GM19035 (cell line): ENCODE data around the gene METTL13.
"Not testable (repeated sequence)": the region's sequence is repeated elsewhere in the genome, so short reads cannot be mapped to it uniquely, and the experiment has no call there.

Source experiments
- ATAC-seq: cut with Tn5 transposase; IDR thresholded peaks from one replicate; pipeline ENCODE4 v1.9.1; 2021; ENCODE audit not compliant: unreplicated experiment

METTL13 gene

DNA sequence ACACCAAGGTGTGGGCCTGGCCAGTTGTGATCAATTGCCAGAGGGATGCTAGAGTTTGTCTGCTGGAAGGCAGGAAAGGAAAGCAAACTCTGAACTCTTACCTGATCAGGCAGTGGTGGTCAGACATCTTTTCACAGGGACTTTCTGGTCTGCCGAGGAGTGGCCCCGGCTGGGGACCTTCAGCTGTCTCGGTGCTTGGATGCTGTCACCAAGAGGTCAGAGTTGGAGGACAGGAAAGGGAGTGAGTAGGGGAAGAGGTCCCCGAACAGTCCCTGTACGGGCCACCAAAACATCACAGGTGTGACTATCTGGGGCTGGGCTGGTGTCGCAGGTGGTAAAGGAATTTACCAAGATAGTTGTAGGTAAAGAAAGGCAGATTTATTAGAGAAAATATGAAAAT, 17.7 kb upstream of the METTL13 start:
- ATAC-seq: no peak

DNA sequence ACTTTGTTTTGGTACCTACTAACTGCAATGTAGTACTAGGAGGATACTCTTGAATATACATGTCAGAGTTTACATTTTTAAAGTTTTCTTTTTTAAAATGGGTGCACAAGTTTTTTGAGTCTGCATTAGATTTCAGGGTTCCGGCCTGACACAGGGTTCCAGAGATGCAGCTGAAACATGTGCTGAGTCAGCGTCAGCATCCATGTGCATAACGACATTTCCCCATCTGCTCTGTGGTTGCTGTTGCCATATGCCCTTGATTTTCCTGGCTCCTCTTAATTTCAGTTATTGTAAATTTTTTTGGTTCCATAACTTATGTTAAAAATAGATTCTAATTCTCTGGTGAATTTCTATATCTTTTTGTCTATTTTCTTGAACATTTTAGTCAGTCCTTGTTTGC, 12.3 kb upstream of the METTL13 start:
- no peak for ATAC-seq

DNA sequence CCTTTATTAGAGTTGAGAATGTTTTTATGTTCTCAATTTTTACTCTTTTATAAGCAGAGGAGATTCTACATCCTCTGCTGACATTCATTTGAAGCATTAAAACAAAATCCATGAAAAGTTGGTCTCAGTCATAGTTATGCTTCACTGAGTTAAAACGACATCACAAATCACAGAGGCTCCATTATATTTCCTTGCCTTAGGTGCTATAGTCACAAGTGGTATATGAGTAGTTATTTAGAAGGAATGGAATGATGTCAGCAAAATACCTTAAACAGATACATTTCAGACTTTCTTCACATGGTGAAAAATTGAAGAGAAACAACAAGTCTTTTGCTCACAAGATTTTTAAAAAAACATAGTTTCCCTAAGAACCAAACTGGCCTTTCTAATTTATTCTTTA, 11.7 kb upstream of the METTL13 start:
- no peak for ATAC-seq

DNA sequence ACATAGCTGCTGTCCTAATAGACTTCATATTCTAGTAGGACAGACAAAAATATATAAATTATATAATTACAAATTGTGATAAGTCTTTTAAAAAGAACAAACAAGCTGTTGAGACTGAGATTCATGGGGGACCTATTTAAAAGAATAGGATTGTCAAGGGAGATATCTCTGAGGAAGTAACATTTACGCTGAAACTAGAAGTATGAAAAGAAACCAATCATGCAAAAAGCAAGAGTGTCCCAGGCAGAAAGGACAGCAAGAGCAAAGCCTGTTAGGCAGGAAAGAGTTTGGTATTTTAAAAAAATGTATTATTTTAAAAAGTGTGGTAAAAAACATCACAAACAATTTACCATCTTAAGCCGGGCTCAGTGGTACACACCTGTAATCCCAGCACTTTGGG, 9.1 kb upstream of the METTL13 start:
- no peak for ATAC-seq

DNA sequence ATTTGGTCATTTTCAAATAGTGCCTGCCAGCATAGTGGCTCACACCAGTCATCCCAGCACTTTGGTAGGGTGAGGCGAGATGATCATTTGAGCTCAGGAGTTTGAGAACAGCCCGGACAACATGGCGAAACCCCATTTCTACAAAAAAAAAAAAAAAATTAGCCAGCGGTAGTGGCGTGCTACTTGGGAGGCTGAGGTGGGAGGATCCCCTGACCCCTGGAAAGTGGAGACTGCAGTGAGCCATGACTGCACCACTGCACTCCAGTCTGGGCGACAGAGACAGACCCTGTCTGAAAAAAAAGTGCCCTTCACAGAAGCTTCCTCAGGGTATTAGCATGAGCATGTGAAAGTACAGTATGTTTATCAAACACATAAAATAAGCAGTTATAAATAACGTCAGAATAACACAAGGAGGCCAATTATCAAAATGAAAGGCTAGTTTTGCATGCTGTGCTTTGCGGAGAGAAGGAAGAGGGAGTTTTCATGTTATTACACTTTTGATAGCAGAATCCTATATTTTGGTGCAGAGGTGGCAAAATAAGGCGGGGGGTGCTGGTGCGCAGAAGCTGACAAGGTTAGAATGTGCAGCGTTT, 781 bp upstream of the METTL13 start:
- no peak for ATAC-seq

DNA sequence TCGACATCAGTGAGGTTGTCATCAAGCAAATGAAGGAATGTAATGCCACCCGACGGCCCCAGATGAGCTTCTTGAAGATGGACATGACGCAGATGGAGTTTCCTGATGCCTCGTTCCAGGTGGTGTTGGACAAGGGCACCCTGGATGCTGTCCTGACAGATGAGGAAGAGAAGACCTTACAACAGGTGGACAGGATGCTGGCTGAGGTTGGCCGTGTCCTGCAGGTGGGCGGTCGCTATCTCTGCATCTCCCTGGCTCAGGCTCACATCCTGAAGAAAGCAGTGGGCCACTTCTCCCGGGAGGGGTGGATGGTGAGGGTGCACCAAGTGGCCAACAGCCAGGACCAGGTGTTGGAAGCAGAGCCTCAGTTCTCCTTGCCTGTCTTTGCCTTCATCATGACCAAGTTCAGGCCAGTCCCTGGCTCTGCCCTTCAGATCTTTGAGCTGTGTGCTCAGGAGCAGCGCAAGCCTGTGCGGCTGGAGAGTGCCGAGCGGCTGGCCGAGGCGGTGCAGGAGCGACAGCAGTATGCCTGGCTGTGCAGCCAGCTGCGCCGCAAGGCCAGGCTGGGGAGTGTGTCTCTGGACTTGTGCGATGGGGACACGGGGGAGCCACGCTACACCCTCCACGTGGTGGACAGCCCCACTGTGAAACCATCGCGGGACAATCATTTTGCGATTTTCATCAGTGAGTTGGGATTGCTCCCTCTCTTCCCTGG, 2.5 kb downstream of the METTL13 start:
- ATAC-seq: no peak

DNA sequence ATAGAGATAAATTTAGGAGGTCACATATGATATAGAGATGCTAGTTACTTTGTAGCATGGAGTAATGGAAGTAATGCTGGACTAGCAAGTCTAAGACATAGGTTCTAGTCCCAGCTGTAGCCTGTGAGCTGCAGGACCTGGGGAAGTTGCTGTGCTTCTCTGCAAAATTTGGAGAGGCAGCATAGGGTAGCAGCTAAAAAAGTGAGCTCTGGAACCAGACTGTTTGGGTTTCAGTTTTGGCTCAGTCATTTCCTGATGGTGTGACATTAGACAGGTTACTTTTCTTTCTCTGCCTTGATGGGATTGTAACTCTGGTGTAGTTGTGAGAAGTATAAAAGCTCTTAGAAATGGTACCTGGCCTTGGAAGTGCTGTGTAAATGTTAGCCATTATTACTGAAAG, 3.3 kb downstream of the METTL13 start:
- ATAC-seq: no peak

DNA sequence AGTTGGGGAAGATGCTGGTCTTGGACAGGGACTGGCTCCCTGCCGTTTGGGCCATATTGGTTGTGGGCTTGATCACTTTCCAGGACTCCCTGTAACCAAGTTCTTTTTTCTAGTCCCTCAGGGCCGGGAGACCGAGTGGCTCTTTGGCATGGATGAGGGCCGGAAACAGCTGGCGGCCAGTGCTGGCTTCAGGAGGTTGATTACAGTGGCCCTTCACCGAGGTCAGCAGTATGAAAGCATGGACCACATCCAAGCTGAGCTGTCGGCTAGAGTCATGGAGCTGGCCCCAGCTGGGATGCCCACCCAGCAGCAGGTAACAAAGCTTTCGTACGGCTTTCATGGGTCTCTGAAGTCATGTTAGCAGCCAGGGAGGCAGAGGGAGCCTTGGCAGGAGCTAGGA, 4.3 kb downstream of the METTL13 start:
- ATAC-seq: no peak

DNA sequence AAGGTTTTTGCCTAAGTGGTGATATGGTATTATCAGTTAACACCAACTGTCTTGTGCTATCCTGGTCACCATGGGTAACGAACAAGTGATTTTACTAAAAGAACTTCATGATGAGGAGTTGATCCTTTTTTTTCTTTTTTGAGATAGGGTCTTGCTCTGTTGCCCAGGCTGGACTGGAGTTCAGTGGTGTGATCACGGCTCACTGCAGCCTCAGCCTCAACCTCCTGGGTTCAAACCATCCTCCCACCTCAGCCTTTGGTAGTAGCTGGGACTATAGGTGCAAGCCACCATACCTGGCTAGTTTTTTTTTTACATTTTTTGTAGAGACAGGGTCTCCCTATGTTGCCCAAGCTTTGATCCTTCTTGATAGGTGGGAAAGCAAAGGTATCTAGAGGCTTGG, 5.1 kb downstream of the METTL13 start:
- no peak for ATAC-seq

DNA sequence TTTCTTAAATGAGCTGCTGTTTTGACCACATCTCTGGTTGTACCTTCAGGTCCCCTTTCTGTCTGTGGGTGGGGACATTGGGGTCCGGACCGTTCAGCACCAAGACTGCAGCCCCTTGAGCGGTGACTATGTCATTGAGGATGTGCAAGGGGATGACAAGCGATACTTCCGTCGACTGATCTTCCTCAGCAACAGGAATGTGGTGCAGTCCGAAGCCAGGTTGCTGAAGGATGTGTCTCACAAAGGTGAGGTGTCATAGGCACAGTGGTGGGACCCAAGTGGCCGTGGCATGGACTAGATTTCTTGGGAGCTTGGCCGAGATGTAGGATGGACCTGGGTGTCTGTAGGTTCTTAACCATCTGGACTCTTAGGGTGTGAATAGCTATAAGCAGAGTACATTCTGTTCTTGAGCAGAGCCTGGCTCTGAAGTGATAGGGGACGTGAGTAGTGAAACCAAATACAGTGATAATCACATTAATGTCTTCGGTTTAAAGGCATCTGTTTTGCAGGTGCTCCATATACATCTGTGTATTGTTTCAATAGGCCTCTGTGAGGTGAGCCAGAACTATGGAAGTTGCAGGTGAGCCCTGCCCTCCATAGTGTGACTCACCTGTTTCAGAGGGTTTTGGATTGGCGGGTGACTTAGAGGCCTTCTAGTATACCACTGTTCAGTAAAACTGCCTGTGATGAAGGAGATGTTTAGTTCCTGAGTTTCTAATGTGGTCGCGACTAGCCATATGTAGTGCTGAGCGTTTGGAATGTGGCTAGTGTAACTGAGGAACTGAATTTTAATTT, 6.4 kb downstream of the METTL13 start:
- ATAC-seq: no peak

DNA sequence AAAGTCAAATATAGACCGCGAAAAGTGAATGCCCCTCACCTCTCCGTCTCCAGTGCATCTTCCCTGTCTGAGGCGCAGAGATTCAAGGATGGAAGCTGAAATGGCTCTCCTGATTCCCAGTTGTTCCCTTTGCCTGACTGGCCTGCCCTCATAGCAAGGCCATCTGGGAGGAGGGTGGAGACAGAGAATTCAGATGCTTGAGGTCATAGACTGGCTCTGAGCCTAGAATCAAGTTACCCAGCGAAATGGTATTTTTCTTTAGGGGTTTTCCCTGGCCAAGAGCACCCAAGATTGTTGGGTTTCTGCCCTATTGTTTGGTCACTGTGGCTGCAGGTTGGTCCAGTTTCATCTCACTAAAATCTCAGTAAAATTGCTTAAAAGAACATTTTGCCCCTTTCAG, 7.2 kb downstream of the METTL13 start:
- ATAC-seq: no peak

DNA sequence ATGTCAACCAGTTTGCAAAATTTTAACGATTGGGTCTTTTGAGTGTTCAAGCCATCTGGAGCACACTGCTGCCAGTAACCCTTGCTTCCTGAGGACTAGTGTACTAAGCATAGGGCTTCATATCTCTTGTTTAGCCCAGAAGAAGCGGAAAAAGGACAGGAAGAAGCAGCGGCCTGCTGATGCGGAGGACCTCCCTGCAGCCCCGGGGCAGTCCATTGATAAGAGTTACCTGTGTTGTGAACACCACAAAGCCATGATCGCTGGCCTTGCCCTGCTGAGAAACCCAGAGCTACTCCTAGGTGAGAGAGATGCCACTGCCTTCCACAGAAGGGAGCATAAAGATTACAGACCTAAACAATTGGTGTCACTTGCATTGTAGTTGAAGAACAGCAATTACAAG, 8.9 kb downstream of the METTL13 start:
- no peak for ATAC-seq

DNA sequence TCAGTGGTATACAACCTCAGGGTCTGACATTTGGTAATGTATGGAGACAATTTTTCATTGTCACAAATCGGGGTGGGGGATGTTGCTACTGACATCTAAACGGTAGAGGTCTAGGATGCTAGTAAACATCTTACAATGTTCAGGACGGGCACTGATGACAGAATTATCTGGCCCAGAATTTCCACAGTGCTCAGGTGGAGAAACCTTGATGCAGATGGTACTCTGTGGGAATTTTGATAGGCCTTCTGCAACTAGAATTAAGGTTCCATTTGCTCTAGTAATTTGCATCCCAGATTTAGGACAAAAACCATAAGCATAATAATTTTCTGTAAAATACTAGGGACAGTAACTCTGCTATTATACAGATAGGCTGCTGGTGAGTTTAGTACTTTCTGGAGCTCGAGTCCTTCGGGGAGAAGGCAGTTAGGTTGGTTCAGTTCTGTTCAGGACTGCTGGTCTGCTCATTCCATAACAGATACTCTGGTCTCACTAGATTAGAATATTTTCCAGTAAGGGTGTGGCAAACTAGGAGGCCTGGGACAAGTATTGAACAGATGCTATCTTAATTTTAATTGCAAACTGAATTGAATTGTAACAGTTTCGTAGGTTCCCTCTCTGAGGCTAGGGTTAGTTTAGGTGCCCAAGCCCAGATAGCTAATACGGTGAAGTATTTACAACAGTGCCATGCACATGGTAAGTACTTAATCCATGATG, 11.4 kb downstream of the METTL13 start:
- no peak for ATAC-seq

DNA sequence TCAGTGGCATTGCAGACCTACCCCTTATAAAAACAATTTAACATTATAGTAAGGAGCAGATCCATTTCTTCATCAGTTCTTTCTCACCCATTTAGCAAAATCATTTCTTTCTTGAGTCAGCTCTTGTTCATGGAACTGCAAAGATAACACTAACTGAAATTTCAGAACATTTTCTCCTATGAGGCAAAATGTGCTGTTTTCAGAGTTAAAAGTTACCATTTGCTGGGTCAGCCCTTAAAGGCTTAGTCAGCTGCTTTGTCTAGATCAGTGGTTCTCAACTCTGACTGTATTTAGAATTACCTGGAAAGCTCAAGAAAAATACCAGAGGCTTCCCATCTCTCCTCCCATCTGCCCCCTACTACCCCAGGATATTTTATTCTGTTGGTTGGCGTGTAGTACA, 12.2 kb downstream of the METTL13 start:
- ATAC-seq: no peak

DNA sequence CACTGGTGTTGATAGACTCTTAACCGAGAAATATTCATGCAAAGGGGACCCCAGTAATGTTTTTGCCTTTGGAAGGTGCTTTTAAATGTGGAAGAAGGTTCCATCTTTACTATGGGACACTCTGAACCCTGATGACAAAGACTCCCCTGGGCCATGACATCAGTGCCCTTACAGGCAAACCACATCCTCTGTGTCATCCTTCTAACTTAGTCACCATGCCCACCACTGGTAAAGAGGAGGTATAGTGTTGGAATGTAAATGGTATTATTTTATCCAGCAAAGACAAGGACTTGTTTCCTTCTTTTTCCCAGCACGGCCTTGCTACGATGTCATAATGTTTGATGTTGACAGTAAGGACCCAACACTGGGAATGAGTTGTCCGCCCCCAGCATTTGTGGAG, 12.6 kb downstream of the METTL13 start:
- no peak for ATAC-seq

DNA sequence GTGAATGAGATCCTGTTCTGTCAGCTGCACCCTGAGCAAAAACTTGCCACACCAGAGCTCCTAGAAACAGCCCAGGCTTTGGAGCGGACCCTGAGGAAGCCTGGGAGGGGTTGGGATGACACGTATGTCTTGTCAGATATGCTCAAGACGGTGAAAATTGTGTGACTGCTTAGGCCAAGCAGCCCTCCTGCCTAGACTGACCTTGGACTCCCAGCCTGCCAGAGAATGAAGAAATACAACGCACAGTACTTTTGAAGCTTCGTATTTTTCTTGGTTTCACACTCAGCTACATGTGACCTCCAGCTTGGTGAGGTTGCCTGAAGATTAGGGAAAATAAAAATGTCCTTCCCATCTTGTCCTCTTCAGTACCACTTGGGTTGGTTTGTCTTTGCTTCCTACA, 15.1 kb downstream of the METTL13 start:
- ATAC-seq: no peak

DNA sequence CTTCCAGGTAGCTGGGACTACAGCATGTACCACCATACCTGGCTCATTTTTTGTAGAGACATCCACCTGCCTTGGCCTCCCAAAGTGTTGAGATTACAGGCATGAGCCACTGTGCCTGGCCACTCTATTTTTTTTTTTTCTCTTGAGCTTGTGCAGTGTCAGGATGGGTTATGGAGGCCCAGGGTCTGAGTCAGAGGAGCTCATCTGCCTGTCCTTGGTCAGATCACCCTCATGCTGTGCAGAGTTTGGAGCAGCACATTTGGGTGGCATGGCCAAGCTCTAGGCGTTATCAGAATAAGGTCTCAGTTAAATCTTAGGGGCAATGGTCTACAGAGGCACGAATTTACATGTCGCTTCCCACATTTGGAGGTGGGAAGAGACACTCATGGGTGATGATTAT, 16.9 kb downstream of the METTL13 start:
- ATAC-seq: no peak

DNA sequence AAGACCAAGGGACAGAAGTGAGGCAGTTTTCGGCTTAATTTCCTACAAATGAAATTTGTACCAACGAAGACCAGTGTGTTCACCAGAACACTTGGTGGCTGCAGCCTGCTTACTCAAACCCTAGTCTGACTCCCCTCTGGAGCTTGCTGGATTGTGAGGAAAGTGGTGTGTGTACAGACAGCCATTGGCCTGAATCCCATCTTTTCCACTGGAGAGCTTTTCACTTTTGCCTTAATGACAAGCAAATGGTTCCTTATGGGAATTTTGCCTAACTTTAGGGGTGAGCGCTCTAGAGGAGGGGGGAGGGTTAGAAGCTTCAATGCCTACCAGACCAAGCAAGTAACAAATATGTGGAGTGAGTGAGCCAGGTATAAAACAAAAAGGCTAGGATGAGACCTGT, 17.3 kb downstream of the METTL13 start:
- ATAC-seq: no peak

DNA sequence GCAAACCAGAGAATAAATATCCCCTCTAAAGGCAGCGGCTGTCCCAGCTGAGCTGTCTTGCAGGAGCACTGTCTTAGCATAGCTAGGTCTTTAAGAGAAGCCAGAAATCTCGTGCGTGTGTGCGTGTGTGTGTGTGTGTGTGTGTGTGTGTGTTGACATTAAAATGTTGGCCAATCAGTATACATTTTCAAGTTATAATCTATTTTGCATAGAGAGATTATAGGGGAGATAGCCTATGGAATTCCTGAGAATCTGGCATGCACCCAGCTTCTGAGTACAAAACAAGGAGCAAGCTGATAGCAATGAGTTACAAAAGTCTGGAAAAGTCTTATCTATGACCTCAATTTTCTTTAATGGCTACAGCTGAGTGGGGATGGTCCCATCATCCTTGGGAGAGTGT, 17.7 kb downstream of the METTL13 start:
- no peak for ATAC-seq

DNA sequence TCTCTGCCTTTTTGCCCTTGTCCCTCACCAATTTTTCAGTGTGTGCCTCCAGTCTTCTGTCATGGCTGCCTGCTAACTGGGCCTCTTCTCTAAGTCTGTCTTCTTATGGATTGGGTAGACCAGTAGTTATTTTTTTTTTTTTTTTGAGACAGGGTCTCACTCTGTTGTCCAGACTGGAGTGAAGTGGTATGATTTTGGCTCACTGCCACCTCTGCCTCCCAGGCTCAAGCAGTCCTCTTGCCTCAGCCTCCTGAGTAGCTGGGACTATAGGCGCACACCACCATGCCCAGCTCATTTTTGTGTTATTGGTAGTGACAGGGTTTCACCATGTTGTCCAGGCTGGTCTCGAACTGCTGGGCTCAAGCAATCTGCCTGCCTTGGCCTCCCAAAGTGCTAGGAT, 18.2 kb downstream of the METTL13 start:
- ATAC-seq: not testable (repeated sequence)

DNA sequence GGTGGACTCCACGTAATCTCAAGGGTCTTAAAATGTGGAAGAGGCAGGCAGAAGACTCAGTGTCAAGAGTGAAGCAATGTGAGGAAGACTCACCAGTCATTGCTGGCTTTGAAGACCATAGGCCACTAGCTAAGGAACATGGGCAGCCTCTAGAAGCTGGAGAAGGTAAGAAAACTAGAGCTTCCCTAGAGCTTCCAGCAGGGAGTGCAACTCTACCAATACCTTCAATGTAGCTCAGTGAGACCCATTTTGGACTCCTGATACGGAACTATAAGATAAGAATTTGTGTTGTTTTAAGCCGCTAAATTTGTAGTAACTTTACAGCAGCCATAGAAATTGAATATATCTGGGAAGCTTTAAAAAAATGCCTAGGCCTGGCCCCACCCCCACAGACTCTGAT, 18.9 kb downstream of the METTL13 start:
- no peak for ATAC-seq

DNA sequence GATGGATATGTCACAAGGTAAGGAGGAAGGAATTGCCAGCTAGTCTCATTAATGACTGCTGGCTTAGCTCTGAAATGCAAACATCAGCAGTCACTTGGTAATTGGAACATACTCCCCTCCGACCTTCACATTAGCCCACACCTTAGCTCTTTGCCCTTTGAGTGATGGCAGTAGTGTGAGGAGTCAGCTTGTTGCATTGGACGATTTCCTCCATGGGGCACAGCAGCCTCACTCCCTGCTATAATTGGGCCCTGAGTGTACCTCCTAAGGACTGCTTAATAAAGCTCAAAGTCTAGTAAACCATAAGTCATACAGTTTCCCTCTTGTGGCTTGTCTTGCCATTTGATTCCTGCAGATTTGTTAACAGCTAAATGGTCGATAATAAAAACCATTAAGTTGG, 19.4 kb downstream of the METTL13 start:
- ATAC-seq: no peak
